Fibroblast of the aortic adventitia (primary cell): ENCODE measurements around the gene SHTN1. TPM values are rescaled to one million over a fixed set of nuclear protein-coding genes. Genes with fewer than 3 reads are reported as not detected.

ENCODE experiments used
- DNase-seq: peaks from one replicate; pipeline ENCODE4 v3.0.0-alpha.2; 2010; ENCODE audit warnings: low read depth
- H3K4me3 ChIP-seq: 2 replicates; pipeline ENCODE4 v1.5.1; 2011; ENCODE audit warnings: low read depth, mild to moderate bottlenecking, control low read depth, low read length, moderate library complexity
- total RNA-seq: library from RNA; depleted of rRNA; stranded (reverse); fragments of >200 nt; gene quantifications from 2 replicates; pipeline ENCODE4 v1.2.3, GENCODE V29; 2012; ENCODE audit warnings: low replicate concordance
- TF ChIP-seq, protein P1 (sequence below): IDR thresholded peaks from 2 replicates; pipeline ENCODE4 v1.5.1; 2011; ENCODE audit warnings: mild to moderate bottlenecking, low read length, control low read depth, inconsistent platforms; ENCODE audit not compliant: insufficient read depth

Gene SHTN1
- total RNA-seq, 1 donor = 4.2 TPM

GRCh38 chr10:116899626-116900025 lies 105.4 kb downstream of the SHTN1 start:
- no peak for DNase-seq

DNA sequence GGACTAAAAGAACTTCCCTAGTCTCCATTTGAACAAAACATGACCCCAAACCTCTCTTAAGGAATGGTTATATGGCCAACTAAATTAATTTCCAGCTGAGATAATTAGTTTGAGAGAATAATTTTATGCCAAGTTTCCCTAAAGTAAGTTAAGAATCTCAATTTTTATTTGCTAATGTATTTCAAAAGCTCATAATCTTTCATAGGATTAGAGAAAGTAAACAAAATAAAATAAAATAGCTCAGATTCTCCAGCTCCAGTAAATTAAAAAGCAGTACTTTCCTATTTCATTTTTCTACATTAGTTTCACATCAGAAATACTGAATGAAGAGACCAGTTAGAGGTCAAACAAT lies 111.3 kb downstream of the SHTN1 start:
- no peak overlapping the region for H3K4me3 ChIP-seq
- no peak for DNase-seq
- TF ChIP-seq, protein P1, sequence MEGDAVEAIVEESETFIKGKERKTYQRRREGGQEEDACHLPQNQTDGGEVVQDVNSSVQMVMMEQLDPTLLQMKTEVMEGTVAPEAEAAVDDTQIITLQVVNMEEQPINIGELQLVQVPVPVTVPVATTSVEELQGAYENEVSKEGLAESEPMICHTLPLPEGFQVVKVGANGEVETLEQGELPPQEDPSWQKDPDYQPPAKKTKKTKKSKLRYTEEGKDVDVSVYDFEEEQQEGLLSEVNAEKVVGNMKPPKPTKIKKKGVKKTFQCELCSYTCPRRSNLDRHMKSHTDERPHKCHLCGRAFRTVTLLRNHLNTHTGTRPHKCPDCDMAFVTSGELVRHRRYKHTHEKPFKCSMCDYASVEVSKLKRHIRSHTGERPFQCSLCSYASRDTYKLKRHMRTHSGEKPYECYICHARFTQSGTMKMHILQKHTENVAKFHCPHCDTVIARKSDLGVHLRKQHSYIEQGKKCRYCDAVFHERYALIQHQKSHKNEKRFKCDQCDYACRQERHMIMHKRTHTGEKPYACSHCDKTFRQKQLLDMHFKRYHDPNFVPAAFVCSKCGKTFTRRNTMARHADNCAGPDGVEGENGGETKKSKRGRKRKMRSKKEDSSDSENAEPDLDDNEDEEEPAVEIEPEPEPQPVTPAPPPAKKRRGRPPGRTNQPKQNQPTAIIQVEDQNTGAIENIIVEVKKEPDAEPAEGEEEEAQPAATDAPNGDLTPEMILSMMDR = no peak

More at GRCh38 chr10:116899626-116900025, 105.4 kb downstream of the SHTN1 start:
- TF ChIP-seq, protein P1 = no peak
- no peak overlapping the region for H3K4me3 ChIP-seq

DNA sequence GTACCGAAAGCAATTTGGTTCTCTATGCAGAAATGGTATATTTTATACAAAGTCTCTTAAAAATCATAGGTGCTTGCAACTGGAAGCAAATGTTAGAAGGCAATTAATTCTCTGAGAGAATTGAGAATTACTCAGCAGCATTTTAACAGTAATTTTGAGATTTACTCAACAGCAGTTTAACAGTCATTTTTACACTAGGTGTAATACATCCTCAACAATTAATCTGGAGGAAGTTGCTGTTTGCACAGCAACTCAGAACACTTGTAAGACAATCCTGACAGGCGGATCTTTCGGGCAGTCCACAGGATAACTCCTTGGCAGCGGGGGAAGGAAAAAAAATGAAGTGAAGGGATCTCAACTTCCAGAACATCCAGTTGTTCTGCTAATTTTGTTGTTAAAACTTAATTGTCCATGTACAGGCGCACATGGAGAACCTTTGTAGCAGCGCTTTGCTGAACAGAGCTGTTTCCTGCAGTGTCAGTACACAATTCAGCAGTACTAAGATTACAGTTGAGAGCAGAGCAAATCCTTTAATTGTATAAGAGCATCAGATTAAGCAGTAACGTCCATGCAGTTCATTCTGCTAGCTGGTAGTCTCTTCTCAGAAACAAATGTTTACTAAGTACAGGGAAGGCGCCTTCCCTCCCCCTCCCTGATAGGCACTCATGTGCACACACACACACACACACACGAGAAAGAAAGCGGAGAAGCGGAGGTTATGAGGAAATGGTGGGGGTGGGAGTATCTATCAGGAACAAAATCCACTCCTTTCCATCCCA lies 111.9 kb downstream of the SHTN1 start:
- TF ChIP-seq, protein P1 = no peak
- no peak for DNase-seq
- H3K4me3 ChIP-seq = no peak overlapping the region

GRCh38 chr10:116891208-116891607 lies 113.8 kb downstream of the SHTN1 start:
- H3K4me3 ChIP-seq = no peak overlapping the region
- peak; percentile 86 for DNase-seq
- TF ChIP-seq, protein P1 = no peak

DNA sequence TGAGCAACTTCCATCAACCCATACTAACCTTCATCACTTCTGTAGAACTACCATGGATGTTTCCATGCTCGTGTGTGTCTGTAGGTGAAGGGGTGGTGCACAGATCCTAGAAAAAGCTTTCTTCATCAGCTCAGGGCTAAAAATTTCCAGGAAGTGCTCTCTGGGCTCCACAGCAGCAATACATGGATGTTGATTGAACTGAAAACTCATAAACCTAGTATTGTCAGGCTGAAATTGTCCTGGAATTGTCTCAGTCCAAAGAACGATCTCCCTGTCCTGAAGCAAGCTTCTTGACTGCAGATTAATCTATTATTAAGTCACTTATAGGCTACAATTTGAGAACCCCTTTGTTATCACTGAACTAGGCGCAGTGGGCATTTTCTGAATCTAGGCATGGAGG lies 115.9 kb downstream of the SHTN1 start:
- H3K4me3 ChIP-seq = no peak overlapping the region
- DNase-seq = no peak
- TF ChIP-seq, protein P1 = no peak

DNA sequence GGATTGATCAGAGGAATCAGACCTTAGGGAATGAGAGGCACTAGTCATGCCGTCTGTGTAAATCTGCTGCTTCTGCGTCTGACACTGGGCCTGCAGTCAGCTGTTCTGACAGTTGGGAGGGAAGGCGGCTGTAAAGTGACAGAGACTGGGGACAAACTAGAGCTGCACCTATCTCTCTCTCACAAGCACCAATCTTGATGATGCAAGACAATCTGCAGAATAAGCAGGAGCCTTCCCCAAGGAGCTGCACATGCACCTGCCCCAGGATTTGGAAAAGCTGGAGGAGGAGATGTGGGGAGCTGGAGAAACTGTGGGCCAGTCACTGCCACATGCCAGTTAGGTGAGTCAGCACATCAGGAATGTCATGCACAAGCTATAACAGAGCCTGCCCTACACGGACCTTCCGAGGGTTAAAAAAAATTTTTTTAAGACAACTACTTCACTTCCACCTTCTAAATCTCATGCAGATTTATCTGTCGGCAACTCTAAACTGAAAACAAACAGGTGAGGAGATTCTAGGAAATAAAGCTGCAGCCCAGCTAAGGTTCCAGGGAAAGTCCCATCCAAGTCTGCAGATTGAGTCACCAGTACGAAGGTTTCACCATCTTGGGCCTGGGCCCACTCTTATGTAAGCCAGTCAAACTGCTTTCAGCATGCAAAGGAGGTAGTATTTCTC lies 116.5 kb downstream of the SHTN1 start:
- TF ChIP-seq, protein P1 = no peak
- peak; percentile 82 for DNase-seq
- no peak overlapping the region for H3K4me3 ChIP-seq
